Thoracic aorta (tissue), 2 donors: ENCODE measurements around the gene ORC1. TPM values are rescaled to one million over a fixed set of nuclear protein-coding genes. Genes with fewer than 3 reads are reported as not detected.

ENCODE experiments used
- ATAC-seq: fragments of 150-250 bp; one replicate; pipeline ENCODE4 v1.8.0; 2017; ENCODE audit warnings: low read depth; ENCODE audit not compliant: insufficient number of reproducible peaks, low FRiP score
- DNase-seq: peaks from one replicate; pipeline ENCODE4 v3.0.0-alpha.2; 2020; ENCODE audit warnings: low spot score
- H3K27ac ChIP-seq, 2 donors: fragments of 200-600 bp; sonication (generic); 1 replicate in 1 of 2; 2 replicates in 1 of 2; pipeline ENCODE4 v1.5.1; 2016; ENCODE audit warnings: mild to moderate bottlenecking in 2 of 2, moderate library complexity in 2 of 2
- H3K27me3 ChIP-seq: fragments of 200-600 bp; sonication (generic); replicated peaks from 2 replicates; pipeline ENCODE4 v1.6.0; 2016; ENCODE audit warnings: mild to moderate bottlenecking; ENCODE audit not compliant: insufficient read depth
- H3K36me3 ChIP-seq: fragments of 200-600 bp; sonication (generic); one replicate; pipeline ENCODE4 v1.5.1; 2016
- H3K4me1 ChIP-seq, 2 donors: fragments of 200-600 bp; sonication (generic); 1 replicate in 1 of 2; 2 replicates in 1 of 2; pipeline versions ENCODE4 v1.5.1 to v1.6.0; 2016; ENCODE audit warnings: low read depth in 2 of 2, mild to moderate bottlenecking in 1 of 2; ENCODE audit not compliant: control insufficient read depth in 1 of 2
- H3K4me3 ChIP-seq: fragments of 200-600 bp; sonication (generic); 2 replicates; pipeline ENCODE4 v1.5.1; 2016; ENCODE audit warnings: mild to moderate bottlenecking
- H3K9me3 ChIP-seq: fragments of 200-600 bp; sonication (generic); 2 replicates; pipeline ENCODE4 v1.5.1; 2016
- total RNA-seq, 2 donors: library from RNA; depleted of rRNA; stranded (reverse); fragments of >200 nt; gene quantifications; one replicate each; pipeline versions ENCODE4 v1.1.0 to v1.2.3, GENCODE V29; 2016
- TF ChIP-seq, protein P1 (sequence below): fragments of 200-600 bp; sonication (generic); IDR thresholded peaks from one replicate; pipeline ENCODE4 v1.5.1; 2019; ENCODE audit warnings: antibody characterized with exemption

The ORC1 gene
- total RNA-seq, 2 donors from 2014 or later: 0.49 to 0.95 TPM

DNA sequence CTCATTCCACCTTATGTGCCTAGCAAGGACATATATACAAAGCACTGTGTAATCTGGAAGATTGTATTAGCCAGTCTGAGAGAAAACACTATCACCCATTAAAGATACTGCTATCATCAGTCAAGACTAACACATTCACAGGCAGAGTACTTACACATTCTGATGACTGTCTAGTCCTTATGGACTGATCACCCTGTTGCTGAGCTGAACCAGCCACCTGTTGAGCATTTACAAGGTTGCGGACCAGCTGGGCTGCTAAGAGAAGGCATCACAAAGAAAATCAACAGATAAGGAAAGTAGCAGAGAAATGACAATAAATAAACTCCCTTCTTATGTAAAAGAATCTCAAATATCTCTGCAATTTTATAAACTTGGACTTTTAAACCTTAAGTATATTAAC is 31.0 kb upstream of the ORC1 start:
- Histone ChIP-seq H3K4me3 (no peak overlapping the region), H3K27ac (no peak overlapping the region), H3K9me3 (no peaks in the 10 kb centered on the region), H3K4me1 (no peaks in the 10 kb centered on the region), H3K36me3 (peaks cover 31% of the 10 kb centered on the region), H3K27me3 (no peaks in the 10 kb centered on the region)
- ATAC-seq (no peak), DNase-seq (no peak)
- TF ChIP-seq, protein P1, sequence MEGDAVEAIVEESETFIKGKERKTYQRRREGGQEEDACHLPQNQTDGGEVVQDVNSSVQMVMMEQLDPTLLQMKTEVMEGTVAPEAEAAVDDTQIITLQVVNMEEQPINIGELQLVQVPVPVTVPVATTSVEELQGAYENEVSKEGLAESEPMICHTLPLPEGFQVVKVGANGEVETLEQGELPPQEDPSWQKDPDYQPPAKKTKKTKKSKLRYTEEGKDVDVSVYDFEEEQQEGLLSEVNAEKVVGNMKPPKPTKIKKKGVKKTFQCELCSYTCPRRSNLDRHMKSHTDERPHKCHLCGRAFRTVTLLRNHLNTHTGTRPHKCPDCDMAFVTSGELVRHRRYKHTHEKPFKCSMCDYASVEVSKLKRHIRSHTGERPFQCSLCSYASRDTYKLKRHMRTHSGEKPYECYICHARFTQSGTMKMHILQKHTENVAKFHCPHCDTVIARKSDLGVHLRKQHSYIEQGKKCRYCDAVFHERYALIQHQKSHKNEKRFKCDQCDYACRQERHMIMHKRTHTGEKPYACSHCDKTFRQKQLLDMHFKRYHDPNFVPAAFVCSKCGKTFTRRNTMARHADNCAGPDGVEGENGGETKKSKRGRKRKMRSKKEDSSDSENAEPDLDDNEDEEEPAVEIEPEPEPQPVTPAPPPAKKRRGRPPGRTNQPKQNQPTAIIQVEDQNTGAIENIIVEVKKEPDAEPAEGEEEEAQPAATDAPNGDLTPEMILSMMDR: no peak

DNA sequence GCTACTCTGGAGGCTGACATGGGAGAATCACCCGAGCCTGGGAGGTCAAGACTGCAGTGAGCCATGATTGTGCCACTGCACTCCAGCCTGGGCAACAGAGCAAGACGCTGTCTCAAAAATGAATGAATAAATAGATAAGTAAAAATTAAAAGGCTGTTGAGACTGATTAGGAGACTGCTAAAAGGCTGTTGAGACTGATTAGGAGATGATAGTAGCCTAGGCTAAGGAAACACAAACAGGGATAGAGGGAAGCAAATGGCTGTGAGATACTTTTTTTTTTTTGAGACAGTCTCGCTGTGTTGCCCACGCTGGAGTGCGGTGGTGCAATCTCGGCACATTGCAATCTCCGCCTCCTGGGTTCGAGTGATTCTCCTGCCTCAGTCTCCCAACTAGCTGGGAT is 28.6 kb upstream of the ORC1 start:
- Histone ChIP-seq H3K4me3 (no peak overlapping the region), H3K27ac (no peak overlapping the region), H3K27me3 (no peaks in the 10 kb centered on the region), H3K36me3 (peaks cover 31% of the 10 kb centered on the region), H3K4me1 (no peaks in the 10 kb centered on the region), H3K9me3 (no peaks in the 10 kb centered on the region)
- ATAC-seq (no peak), DNase-seq (no peak)
- TF ChIP-seq, protein P1: no peak

DNA sequence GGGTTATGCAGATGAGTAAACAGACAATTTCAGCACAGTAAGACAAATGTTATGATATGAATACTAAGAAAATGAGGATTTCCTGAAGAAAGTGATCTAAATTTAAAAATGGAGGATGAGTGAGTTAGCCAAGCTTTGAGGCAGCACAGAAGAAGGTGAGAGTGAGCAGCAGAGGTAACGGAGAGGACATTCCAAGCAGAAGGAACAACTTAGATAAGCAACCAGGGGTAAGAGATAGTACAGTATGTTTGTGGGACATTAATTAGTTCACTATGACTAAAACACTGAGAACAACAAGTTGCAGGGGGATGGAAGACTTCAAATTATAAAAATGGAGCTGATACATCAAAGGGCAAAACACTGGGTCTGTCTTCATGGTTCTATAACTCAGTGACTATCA is 22.9 kb upstream of the ORC1 start:
- ATAC-seq (no peak), DNase-seq (no peak)
- Histone ChIP-seq H3K9me3 (no peaks in the 10 kb centered on the region), H3K27ac (no peak overlapping the region), H3K36me3 (peaks cover 15% of the 10 kb centered on the region), H3K27me3 (no peaks in the 10 kb centered on the region), H3K4me1 (no peaks in the 10 kb centered on the region), H3K4me3 (no peak overlapping the region)
- TF ChIP-seq, protein P1: no peak

DNA sequence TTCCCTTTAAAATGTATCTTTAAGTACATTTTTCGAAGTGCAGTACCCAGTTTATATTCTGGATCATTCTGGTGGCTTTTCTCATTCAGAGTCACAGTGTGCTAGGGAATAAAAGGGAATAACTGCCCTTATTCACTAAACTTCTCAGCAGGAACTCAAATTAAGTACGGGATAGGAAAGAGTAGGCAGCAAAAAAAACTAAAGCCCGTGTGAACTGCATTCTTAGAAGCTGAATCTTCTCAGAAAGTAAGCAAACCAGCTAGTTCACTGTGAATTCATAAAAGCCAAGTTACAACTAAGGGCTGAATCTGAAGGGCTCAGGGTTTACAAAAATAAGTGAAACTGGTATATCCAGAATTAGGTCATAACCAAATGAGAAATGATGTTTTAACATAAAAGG is 22.1 kb upstream of the ORC1 start:
- Histone ChIP-seq H3K9me3 (no peaks in the 10 kb centered on the region), H3K27me3 (no peaks in the 10 kb centered on the region), H3K36me3 (peaks cover 15% of the 10 kb centered on the region), H3K4me3 (no peak overlapping the region), H3K4me1 (no peaks in the 10 kb centered on the region), H3K27ac (no peak overlapping the region)
- no peak for DNase-seq
- ATAC-seq: no peak
- TF ChIP-seq, protein P1: no peak

DNA sequence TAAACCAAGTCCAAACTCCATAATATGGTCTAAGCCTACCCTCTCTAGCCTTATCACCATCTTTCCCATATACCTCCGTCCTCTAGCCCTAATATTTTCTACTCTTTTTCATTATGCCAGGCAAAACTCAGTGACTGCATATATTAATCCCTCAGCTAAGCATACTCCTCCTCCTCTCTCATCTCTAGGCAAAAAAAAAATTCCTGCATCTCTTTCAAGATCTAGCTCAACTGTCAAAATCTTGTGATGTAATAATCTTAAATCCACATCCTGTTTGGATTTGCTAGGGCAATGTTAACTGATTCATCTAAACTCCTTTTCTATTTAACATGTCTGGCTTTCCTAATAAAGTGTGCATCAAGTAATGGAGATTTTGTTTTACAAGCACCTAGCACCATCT is 20.6 kb upstream of the ORC1 start:
- no peaks in the 10 kb centered on the region for H3K9me3 ChIP-seq
- H3K4me3 ChIP-seq: no peak overlapping the region
- TF ChIP-seq, protein P1: no peak
- no peaks in the 10 kb centered on the region for H3K4me1 ChIP-seq
- H3K36me3 ChIP-seq: peaks cover 10% of the 10 kb centered on the region
- H3K27me3 ChIP-seq: no peaks in the 10 kb centered on the region
- ATAC-seq (no peak), DNase-seq (no peak)
- H3K27ac ChIP-seq: no peak overlapping the region
